Osteocyte (in vitro differentiated cells): ENCODE data around the gene COQ2. TPM values are rescaled to one million over a fixed set of nuclear protein-coding genes. Genes with fewer than 3 reads are reported as not detected.

ENCODE experiments used
- DNase-seq: peaks from one replicate; pipeline ENCODE4 v3.0.0; 2021; ENCODE audit warnings: mixed read lengths; ENCODE audit not compliant: unreplicated experiment; ENCODE audit errors: extremely low spot score
- H3K27ac Mint-ChIP-seq: one replicate; pipeline ENCODE4 v1.8.0; 2021; ENCODE audit warnings: mild to moderate bottlenecking, mixed read lengths; ENCODE audit not compliant: unreplicated experiment
- H3K27me3 Mint-ChIP-seq: one replicate; pipeline ENCODE4 v1.8.0; 2021; ENCODE audit warnings: mixed read lengths; ENCODE audit not compliant: unreplicated experiment
- H3K36me3 Mint-ChIP-seq: one replicate; pipeline ENCODE4 v1.8.0; 2021; ENCODE audit warnings: mixed read lengths; ENCODE audit not compliant: unreplicated experiment
- H3K4me1 Mint-ChIP-seq: one replicate; pipeline ENCODE4 v1.8.0; 2021; ENCODE audit warnings: mixed read lengths; ENCODE audit not compliant: unreplicated experiment
- H3K4me3 Mint-ChIP-seq: one replicate; pipeline ENCODE4 v1.8.0; 2021; ENCODE audit warnings: mild to moderate bottlenecking, moderate library complexity, mixed read lengths; ENCODE audit not compliant: unreplicated experiment
- H3K9me3 Mint-ChIP-seq: one replicate; pipeline ENCODE4 v1.8.0; 2021; ENCODE audit warnings: mixed read lengths; ENCODE audit not compliant: unreplicated experiment
- CTCF ChIP-seq: fragments of 200-600 bp; sonication (generic); IDR thresholded peaks from 2 replicates; pipeline ENCODE4 v1.5.0; 2021; ENCODE audit warnings: antibody characterized with exemption, mild to moderate bottlenecking, moderate library complexity
- total RNA-seq: library from RNA; stranded (reverse); gene quantifications from 2 replicates; pipeline ENCODE4 v1.2.1, GENCODE V29; 2021

Gene COQ2
- total RNA-seq, 1 donor from 2014 or later = 13.1 TPM

GRCh38 chr4:83223781-83224180 is 60.8 kb downstream of the COQ2 start:
- Mint-ChIP-seq H3K4me1 (peaks cover 4% of the 10 kb centered on the region), H3K4me3 (no peak overlapping the region), H3K27ac (no peak overlapping the region), H3K27me3 (no peaks in the 10 kb centered on the region), H3K9me3 (no peaks in the 10 kb centered on the region), H3K36me3 (no peaks in the 10 kb centered on the region)
- no peak for DNase-seq
- no peak for TF ChIP-seq CTCF

GRCh38 chr4:83221897-83222441 is 62.6 kb downstream of the COQ2 start:
- no peak overlapping the region for H3K4me3 Mint-ChIP-seq
- H3K27ac Mint-ChIP-seq = no peak overlapping the region
- DNase-seq = no peak
- no peaks in the 10 kb centered on the region for H3K27me3 Mint-ChIP-seq
- H3K9me3 Mint-ChIP-seq = no peaks in the 10 kb centered on the region
- no peak for TF ChIP-seq CTCF
- no peaks in the 10 kb centered on the region for H3K36me3 Mint-ChIP-seq
- H3K4me1 Mint-ChIP-seq = peaks cover 9% of the 10 kb centered on the region

GRCh38 chr4:83219344-83220331 is 65.0 kb downstream of the COQ2 start:
- no peaks in the 10 kb centered on the region for H3K27me3 Mint-ChIP-seq
- DNase-seq = peak; percentile 38
- no peaks in the 10 kb centered on the region for H3K36me3 Mint-ChIP-seq
- H3K27ac Mint-ChIP-seq = no peak overlapping the region
- no peaks in the 10 kb centered on the region for H3K9me3 Mint-ChIP-seq
- H3K4me3 Mint-ChIP-seq = no peak overlapping the region
- peaks cover 9% of the 10 kb centered on the region for H3K4me1 Mint-ChIP-seq
- no peak for TF ChIP-seq CTCF

GRCh38 chr4:83217721-83218522 is 66.7 kb downstream of the COQ2 start:
- TF ChIP-seq CTCF = no peak
- Mint-ChIP-seq H3K27me3 (no peaks in the 10 kb centered on the region), H3K4me3 (no peak overlapping the region), H3K36me3 (no peaks in the 10 kb centered on the region), H3K4me1 (peaks cover 9% of the 10 kb centered on the region), H3K9me3 (no peaks in the 10 kb centered on the region), H3K27ac (no peak overlapping the region)
- peak; percentile 42 for DNase-seq
